B cell (primary cell): ENCODE results near the gene NIPAL3.

Experiments used
- CTCF ChIP-seq: fragments of 200-600 bp; IDR thresholded peaks from one replicate; pipeline ENCODE4 v1.8.0; 2022; ENCODE audit warnings: antibody characterized with exemption, mild to moderate bottlenecking
- EZH2 ChIP-seq: IDR thresholded peaks from 2 replicates; pipeline ENCODE4 v1.6.1; 2012; ENCODE audit warnings: borderline replicate concordance, low read depth, mild to moderate bottlenecking, moderate library complexity, low read length; ENCODE audit not compliant: insufficient read depth, poor library complexity, severe bottlenecking

DNA sequence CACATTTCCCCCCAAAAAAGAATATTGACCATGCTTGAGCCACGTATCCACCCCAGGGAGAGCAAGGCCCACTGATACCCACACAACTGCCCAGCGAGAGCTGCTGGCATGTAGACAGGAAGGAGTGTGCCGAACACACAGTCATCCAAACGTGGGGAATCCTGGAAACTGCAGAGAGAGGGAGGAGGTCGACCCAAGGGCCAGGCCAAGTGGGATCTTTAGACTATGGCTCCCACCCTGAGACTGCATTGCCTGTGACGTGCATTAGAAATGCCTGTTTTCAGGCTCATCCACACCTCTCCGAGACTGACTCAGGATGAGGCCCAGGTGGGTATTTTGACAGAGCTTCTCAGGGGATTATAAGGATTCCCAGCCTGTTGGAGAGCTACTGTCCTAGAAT is 25.9 kb downstream of the NIPAL3 start:
- no peak for TF ChIP-seq CTCF
- TF ChIP-seq EZH2, result no peak
